Activated CD8-positive, alpha-beta memory T cell treated with anti-CD3 and anti-CD28 coated beads, Interleukin-2, amount 50 U/mL, for 4 hours (primary cell): ENCODE results near the gene VRK1.
"Not testable (repeated sequence)": the region's sequence is repeated elsewhere in the genome, so short reads cannot be mapped to it uniquely, and the experiment has no call there.

Experiments used
- DNase-seq: peaks from one replicate; pipeline ENCODE4 v3.0.0-alpha.2; 2020

VRK1 gene, protein sequence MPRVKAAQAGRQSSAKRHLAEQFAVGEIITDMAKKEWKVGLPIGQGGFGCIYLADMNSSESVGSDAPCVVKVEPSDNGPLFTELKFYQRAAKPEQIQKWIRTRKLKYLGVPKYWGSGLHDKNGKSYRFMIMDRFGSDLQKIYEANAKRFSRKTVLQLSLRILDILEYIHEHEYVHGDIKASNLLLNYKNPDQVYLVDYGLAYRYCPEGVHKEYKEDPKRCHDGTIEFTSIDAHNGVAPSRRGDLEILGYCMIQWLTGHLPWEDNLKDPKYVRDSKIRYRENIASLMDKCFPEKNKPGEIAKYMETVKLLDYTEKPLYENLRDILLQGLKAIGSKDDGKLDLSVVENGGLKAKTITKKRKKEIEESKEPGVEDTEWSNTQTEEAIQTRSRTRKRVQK

DNA sequence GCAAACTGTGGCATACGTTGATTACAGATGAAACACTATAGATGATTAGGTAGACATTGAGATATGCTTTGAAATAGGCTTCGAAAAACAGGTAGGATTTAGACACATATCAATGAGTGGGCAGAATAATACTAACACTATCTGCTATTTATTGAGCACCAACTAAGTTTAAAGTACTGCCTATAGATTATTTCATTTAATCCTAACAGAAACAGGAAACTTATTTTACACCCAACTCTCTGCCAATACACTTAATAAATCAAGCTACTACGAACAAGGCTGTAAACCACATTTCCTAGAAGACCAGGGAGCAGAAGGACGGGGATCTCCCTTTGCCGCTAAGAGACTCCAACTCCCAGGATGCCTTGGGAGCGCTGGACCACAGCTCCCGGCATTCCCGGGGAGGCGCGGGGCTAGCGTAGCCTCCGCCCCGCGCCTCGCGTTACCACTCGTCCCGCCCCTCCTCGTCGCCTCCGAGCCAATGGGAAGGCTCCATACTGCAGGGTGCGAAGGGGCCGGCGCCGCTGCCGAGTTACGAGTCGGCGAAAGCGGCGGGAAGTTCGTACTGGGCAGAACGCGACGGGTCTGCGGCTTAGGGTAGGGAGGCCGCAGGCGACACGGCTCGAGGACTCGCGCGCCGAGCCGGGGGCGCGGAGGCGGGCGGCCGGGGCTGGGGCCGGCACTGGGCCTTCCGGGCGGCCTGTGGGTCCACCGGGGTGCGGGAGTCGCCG lies at the start of gene VRK1:
TSS of gene VRK1 (plus strand) at position 532 of the 731 bp plus-strand sequence. CDS start 36,090 bp downstream, outside the sequence.
- peak; percentile 95 for DNase-seq

DNA sequence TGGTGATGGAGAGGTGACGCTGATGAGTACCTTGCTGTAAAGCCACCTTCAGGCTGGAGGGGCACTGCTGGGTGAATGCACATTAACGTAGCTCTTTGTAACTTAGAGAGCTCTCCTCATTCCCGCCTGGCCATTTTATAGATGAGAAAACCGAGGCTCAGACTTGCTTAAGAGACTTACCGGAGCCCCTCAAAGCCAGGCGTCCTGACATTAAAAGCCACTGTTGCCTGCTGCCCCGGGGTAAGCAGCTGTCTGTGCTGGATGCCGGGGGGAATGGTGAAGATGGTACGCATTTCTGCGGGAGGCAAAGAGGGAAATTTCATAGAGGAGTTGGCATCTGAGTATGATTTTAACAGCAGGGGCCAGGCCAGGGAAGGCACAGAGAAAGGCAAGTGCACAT lies 49.6 kb upstream of the VRK1 start:
- DNase-seq = no peak

DNA sequence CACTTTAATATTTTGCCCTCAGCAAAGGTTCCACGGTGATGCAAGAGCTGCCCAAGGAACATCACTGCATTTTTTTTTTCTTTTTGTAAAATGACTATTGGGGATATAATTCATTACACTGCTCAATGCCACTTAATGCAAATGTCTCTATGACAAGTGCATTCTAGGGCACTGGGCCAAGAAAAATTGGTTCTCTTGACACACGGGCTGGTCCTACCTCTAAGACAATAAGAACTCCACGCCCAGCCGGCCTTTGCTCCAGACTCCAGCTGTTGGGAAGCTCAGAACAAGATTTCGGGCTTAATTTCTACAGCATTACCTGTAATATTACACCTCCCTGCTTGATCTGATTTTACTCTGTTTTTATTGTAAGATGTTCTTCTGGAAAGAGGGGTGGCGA lies 48.8 kb upstream of the VRK1 start:
- no peak for DNase-seq

DNA sequence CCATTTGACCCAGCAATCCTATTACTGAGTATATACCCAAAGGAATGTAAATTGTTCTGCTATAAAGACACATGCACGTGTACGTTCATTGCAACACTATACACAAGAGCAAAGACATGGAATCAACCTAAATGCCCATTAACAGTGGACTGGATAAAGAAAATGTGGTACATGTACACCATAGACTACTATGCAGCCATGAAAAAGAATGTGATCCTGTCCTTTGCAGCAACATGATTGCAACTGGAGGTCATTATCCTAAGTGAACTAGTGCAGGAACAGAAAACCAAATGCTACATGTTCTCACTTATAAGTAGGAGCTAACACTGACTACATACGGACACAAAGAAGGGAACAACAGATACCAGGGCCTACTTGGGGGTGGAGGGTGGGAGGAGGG lies 45.7 kb upstream of the VRK1 start:
- no peak for DNase-seq

DNA sequence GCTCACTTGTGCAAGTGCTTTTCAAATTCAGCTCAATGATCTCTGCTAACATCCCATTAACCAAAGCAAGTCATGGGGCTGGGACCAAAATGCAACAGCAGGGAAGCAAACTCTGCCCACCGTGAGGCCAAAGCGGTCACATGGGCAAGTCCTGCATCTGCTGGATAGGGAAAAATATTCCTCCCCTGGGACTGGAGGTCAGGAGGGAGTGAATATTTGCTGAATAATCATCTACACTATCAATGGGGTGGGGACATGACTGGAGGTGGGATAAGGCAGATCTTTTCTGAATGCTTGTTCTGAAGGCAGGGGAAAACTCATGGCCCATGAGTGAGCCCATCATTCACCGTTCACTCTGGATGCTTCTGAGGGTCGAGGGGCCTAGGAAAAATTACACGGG lies 45.1 kb upstream of the VRK1 start:
- no peak for DNase-seq

DNA sequence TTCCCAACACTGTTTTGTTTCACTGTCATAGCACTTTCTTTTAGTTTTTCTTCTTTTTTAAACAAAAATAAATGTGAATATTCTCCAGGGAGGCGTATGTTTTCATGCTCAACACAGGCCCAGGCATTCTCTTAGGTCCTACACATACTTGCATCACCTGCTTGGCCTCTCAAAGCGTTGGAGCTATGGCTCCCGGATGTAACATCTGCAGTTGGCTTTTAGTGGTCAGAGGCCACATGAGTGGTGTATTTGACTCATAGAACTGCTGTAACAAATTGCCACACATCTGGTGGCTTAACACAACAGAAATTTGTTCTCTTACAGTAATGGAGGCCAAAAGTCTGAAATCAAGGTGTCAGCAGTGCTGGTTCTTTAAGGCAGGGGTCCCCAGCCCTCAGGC lies 44.6 kb upstream of the VRK1 start:
- no peak for DNase-seq

DNA sequence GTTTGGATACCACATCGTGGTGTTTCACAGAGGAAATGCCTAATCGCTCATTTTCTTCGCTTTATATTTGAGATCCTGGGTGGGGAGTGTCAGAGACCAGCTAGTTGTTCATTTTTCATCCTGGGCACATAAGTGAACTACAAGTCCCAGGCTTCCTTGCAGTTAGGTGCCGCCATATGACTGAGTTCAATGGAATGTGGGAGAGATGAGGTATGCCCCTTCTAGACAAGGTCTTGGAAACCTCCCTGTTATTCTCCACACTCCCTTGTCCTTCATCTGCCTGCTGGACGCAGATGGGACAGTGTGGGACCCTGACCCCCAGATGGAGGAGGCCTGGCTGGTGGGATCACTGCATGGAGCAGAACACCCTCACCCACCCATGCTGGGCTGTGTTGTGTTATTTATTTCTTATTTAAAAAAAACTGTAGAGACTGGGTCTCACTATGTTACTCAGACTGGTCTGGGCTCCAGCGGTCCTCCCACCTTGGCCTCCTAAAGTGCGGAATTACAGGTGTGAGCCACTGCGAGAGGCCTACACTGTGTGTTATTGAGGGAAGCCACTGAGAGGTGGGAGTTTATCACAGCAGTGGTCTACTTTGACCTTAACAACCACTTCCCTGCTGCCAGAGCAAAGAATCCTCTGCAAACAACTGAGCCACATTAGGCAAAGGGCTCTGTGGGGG lies 42.9 kb upstream of the VRK1 start:
- no peak for DNase-seq

DNA sequence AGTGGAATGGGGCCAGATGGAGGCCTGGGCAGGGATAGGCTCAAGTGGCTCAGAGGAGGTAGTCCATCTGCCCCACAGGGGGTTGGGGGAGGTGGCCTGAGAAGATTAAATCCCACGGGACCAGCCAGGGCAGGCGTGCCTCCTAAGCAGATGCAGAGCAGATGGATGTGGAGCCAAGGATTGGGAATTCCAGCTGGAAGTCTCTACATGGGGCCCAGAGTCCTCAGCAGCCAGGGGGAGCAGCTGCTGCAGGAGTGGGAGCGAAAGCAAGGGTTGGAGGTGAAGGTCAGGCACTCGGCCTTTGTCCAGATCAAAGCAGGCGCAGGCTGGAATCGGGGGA lies 42.4 kb upstream of the VRK1 start:
- DNase-seq = no peak

DNA sequence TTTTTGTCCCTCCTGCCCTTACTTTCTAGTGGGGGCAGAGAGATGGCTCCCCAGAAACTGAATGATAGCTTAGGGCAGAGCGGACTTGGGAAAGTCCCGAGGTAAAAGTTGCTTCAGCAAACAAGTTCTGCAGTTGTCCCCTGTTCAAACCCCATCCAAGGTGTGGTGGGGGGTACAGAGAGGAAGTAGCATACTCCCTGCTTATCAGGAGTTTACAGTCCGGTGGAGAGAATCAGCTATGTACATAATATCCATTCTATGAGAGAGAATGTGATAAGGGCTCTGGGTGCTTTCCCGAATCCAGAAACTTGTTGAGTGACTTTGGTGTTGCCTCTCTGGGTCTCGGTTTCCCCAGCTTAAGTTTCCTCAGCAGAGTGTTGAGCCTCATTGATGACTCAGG lies 40.4 kb upstream of the VRK1 start:
- DNase-seq = no peak

DNA sequence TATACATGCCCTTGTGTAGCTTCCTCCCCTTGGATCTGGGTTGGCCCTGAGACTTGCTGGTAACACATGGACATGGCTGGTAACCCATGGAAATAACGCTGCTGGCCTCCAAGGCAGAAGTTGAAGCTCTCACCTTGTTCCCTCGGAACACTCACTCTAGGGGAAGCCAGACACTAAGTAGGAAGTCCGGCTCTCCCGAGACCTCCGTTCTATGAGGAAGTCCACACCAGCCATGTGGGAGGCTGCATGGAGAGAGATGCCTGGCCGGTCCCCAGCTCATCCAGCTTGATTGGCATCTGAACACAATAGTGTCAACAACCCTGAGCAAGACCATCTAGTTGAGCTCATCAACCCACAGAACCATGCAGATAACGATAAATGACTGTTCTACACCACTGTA lies 39.7 kb upstream of the VRK1 start:
- DNase-seq = no peak

DNA sequence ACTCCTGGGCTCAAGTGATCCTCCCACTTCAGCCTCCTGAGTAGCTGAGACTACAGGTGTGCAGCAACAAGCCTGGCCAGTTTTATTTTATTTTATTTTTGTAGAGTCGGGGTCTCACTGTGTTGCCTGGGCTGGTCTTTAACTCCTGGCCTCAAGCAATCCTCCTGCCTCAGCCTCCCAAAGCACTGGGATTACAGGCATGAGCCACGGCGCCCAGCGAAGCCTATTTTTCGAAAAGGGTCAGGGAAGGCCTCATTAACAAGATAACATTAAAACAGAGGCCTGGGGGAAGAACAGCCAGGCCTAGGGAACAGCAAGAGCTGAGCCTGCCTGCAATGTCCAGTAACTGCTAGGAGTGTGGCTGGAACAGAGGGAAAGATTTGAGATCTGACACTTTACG lies 36.1 kb upstream of the VRK1 start:
- no peak for DNase-seq

DNA sequence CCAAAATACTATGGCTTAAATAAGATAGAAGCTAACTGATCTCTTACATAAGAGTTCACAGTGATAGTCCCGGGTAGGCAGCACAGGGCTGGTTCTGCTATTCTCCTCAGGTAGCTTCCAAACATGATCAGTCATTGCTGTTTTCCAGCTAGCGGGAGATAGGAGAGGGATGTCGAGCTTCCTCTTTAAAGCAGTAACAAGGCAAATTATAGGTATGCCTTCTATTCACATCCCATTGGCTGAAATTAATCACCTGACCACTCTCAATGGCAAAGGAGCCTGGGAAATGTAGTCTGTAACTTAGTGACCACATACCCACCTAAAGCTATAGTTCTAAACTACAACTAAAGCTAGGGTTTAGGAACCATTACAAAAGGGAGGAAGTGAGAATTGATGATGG lies 34.5 kb upstream of the VRK1 start:
- DNase-seq = no peak

DNA sequence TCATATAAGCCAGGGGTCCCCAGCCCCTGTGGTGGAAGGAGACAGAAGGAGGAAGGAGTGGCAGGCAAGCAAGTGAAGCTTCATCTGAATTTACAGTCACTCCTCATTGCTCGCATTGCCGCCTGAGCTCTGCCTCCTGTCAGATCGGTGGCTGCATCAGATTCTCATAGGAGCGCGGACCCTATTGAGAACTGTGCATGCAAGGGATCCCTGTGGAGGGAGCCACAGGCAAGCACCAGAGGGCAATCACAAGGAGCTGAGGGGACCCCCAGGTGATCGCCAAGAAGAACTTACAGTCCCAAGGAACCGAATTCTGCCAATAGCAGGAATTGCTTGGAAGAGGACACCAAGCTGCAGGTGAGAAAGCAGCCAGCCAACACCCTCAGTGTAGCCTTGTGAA lies 33.2 kb upstream of the VRK1 start:
- no peak for DNase-seq

DNA sequence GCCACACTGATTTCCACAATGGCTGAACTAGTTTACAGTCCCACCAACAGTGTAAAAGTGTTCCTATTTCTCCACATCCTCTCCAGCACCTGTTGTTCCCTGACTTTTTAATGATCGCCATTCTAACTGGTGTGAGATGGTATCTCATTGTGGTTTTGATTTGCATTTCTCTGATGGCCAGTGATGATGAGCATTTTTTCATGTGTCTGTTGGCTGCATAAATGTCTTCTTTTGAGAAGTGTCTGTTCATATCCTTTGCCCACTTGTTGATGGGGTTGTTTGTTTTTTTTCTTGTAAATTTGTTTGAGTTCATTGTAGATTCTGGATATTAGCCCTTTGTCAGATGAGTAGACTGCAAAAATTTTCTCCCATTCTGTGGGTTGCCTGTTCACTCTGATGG lies 32.0 kb upstream of the VRK1 start:
- not testable (repeated sequence) for DNase-seq

DNA sequence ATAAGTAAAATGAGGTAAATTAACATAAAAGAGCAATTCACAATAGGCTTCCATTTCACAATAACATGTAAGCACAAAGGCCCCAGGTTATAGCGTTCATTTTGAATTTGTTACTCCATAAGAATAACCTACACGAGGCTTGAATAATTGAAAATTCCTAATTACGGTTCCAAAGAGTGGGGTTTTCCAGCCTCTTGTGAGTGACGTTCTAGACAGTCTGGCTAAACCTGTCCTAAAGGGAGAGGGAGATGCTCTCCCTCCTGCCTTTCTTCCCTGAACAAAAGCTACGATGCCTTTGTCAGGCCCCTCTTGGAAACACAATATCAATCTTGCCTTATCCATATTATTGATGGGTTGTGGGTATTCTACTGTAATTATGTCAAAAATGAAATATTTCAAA lies 24.3 kb upstream of the VRK1 start:
- DNase-seq = no peak

DNA sequence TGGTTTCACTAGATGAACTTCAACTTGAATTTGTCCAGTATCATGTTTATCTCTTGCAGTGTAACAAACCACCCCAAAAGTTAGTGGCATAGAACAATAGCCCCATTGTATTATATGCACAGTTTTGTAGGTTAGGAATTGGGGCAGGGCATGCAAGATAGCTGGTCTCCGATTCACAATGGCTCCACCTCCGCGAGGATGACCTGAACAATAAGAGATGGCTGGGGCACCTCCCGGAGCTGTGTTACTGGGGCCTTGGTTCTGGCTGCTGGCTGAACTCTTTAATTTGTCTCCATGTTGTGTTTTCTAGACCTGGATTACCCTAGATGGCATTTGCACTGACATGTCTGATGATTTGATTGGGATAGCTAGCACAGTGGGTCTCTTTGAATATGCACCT lies 20.4 kb upstream of the VRK1 start:
- DNase-seq = no peak

DNA sequence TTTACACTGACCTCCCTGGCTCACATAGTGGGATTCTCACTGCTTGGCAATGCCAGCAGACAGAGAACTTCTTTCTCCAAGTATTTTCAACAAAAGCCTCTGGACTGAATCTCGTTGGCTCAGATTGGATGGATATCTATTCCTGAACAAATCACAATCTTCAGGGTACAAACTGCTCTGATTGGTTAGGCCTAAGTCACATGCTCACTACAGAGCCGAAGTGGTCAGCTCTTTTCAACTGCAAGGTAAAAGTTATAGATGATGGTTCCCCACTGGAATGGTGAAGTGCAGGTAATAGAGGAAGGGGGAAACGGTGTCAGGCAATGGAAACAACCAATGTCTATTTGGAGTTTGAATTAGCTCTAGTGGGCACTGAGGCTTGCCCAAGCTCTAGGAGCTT lies 16.7 kb upstream of the VRK1 start:
- no peak for DNase-seq

DNA sequence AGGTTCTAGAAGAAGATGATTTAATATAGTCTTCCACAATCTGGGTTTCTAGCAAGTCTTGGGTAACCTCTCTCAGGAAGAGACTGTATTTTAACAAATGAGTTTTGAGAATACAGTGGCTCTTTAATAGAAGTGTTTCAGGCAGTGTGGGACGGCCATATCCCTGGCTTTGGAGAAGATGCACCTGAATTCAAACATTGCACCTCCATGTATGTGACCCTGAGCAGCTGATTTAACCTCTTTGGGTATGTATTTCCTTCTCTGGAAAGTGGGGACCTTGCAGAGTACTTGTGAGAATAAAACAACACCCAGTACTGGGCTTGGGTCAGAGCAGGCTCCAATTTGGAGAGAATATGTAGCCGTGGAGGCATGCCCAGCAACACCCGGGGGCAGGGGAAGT lies 15.8 kb upstream of the VRK1 start:
- no peak for DNase-seq

DNA sequence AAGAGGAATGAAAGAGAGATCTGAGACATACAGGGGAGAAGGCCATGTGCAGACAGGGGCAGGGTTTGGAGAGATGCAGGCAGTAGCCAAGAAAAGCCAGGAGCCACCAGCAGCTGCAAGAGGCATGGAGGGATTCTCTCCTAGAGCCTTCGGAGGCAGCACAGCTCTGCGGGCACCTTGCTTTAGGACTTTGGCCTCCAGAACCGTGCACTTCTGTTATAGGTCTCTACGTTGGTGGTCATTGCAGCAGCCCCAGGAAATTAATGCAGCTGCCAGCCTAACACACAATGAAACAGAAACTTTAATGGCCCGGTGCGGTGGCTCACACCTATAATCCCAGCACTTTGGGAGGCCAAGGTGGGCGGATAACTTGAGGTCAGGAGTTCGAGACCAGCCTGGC lies 14.7 kb upstream of the VRK1 start:
- no peak for DNase-seq

DNA sequence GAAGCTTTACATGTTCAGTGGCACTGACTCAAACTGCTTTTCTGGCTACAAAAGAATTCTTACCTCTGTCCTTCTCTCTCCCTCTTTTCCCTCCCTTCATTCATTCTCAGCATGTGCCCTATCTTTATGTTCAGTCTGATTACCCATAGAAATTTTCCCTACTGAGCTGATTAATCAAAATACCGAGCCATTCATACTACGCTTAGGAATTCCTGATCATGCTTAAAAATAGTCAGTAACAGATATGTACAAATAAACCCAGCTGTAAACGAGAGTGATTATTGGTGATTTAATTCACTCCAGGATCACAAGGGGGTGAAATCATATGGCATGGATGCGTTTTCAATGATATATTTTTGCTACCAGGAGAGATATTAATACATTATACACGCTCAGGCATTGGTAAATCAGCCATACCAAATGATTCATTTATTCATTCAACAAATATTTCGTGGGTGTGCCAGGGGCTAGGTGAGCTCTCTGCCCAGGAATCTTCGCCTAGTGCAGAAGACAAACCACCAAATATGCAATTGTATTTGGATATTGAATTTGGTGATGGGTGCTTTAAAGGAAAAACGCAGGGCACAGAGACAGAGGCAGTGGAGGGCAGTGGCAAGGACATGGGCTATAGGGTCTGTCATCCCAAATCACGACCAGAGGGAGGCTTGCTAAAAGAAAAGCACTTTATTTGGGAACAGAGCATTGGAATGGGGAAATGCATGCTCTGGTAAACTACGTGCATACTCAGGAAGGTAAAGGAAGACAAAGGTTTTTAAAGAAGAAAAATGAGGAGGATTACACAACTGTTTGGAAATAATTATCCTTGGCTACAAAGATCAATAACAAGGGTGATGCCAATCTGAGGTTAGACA lies 13.9 kb upstream of the VRK1 start:
- no peak for DNase-seq

DNA sequence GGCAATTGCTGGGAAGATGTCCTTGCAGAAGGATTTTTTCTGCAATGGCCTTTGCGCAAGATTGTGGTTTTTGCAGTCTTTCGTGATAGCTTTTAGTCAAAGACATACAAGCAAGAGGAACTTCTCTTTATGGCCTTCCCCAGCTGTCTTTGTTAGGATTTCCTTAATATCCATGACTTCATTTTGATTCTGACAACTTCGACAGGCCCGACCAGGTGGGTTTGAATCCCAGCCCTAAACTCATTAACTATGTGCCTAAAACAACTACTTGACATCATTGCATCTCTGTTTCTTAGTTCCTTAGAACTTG lies 13.3 kb upstream of the VRK1 start:
- no peak for DNase-seq

DNA sequence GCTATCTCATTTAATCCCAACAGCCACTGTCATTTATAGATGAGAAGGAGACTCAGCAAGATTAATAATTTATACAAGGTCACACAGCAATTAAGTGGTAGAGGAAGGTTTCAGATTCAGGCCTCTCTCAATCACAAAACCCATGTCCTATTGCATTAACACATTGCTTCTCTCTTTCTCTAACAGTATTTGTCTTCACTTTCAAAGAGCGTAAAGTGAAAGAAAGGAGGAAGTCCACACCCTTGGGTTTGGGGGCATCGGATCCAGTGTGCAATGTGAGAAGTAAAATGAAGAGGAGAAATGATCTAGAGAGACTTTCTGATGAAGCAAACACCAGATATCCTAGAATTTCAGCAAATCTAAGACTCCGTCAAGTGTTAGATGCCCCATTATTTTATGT lies 7.0 kb upstream of the VRK1 start:
- no peak for DNase-seq

DNA sequence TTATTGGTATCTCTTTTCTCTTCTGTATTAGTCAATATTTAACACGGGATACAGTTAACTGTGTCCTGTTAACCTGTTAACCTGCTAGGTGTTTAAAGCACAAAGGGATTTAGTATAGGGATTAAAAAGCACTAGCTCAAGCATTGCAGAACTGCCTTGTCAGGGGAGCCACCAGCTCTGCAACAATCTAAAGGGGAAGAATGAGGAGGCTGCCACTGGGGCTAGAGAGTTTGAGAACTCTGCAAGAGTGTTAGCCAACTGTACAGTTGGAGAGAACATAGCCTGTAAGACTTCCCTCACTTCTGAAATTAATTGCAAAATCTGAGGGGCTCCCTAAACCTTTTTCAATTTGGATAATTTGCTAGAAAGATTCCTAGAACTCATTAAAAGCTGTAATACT lies 6.5 kb upstream of the VRK1 start:
- no peak for DNase-seq
